Measurements from ENCODE around the gene HTT-AS. TPM values are rescaled to one million over a fixed set of nuclear protein-coding genes. Genes with fewer than 3 reads are reported as not detected.

HTT-AS gene
- total RNA-seq, 1 donor from 2014 or later = not detected

GRCh38 chr4:3119464-3119863, 45.1 kb upstream of the HTT-AS start:
- H3K27me3 Mint-ChIP-seq (ENCODE audit: low read depth) = no peaks in the 10 kb centered on the region
- peaks cover 21% of the 10 kb centered on the region for H3K4me1 Mint-ChIP-seq
- H3K27ac Mint-ChIP-seq = no peak overlapping the region
- DNase-seq (ENCODE audit: low spot score in 2 of 2, unreplicated experiment in 2 of 2) = no peak
- no peak for TF ChIP-seq CTCF (IDR thresholded peaks at IDR 0.05; ENCODE audit: unreplicated experiment)
- H3K4me3 Mint-ChIP-seq = no peak overlapping the region
- peaks cover 31% of the 10 kb centered on the region for H3K36me3 Mint-ChIP-seq
- H3K9me3 Mint-ChIP-seq = no peaks in the 10 kb centered on the region

DNA sequence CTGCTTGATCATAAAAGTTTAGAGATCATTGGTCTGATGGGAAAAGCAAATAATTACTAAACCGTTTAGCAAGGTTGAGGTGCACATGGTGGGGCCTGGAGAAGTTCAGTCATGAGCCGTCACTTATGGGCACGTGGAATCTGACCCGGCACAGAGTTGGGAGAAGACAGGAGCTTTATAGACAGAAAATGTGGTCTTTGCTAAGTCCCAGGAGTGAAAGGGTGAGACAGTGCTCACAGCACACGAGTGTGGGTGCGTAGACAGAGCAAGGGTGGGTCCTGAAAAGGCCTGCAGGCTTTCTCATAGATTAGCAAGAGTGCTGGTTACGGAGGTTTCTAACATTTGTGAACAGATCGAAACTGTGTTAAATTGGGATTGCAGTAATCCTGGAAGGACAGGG, 44.0 kb upstream of the HTT-AS start:
- Mint-ChIP-seq H3K4me3 (no peak overlapping the region), H3K4me1 (peaks cover 13% of the 10 kb centered on the region), H3K27me3 (ENCODE audit: low read depth) (no peaks in the 10 kb centered on the region), H3K27ac (no peak overlapping the region), H3K36me3 (peaks cover 31% of the 10 kb centered on the region), H3K9me3 (no peaks in the 10 kb centered on the region)
- no peak for DNase-seq (ENCODE audit: low spot score in 2 of 2, unreplicated experiment in 2 of 2)
- no peak for TF ChIP-seq CTCF (IDR thresholded peaks at IDR 0.05; ENCODE audit: unreplicated experiment)

DNA sequence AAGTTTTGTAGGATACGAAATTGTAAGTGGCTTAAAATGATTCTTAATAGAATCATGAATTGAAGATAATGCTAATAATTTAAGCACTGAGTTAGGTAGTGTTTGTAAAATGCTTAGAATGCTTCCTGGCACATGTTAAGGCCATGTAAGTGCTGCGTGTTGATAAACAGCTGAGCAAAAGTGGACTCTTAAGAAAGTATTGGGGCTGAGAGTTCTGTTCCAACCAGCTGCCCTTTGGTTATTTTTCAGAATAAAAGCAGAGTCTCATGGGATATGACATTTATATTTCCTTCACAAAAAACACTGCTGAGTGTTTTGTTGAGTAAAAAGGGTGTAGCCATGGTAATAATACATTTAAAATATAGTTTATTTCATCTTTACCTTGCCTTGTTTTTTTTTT, 42.6 kb upstream of the HTT-AS start:
- no peak overlapping the region for H3K27ac Mint-ChIP-seq
- no peaks in the 10 kb centered on the region for H3K27me3 Mint-ChIP-seq (ENCODE audit: low read depth)
- H3K4me3 Mint-ChIP-seq = no peak overlapping the region
- H3K9me3 Mint-ChIP-seq = no peaks in the 10 kb centered on the region
- no peak for TF ChIP-seq CTCF (IDR thresholded peaks at IDR 0.05; ENCODE audit: unreplicated experiment)
- DNase-seq (ENCODE audit: low spot score in 2 of 2, unreplicated experiment in 2 of 2) = no peak
- H3K4me1 Mint-ChIP-seq = peaks cover 2% of the 10 kb centered on the region
- peaks cover 33% of the 10 kb centered on the region for H3K36me3 Mint-ChIP-seq

GRCh38 chr4:3115637-3116270, 41.4 kb upstream of the HTT-AS start:
- Mint-ChIP-seq H3K4me3 (no peak overlapping the region), H3K9me3 (no peaks in the 10 kb centered on the region), H3K27me3 (ENCODE audit: low read depth) (no peaks in the 10 kb centered on the region), H3K27ac (no peak overlapping the region), H3K4me1 (no peaks in the 10 kb centered on the region), H3K36me3 (peaks cover 38% of the 10 kb centered on the region)
- no peak for DNase-seq (ENCODE audit: low spot score in 2 of 2, unreplicated experiment in 2 of 2)
- TF ChIP-seq CTCF (IDR thresholded peaks at IDR 0.05; ENCODE audit: unreplicated experiment) = no peak

- DNase-seq (ENCODE audit: low spot score in 2 of 2, unreplicated experiment in 2 of 2) = no peak
- Mint-ChIP-seq H3K4me3 (no peak overlapping the region), H3K27ac (no peak overlapping the region), H3K9me3 (no peaks in the 10 kb centered on the region), H3K27me3 (ENCODE audit: low read depth) (no peaks in the 10 kb centered on the region), H3K36me3 (peaks cover 44% of the 10 kb centered on the region), H3K4me1 (no peaks in the 10 kb centered on the region)
- no peak for TF ChIP-seq CTCF (IDR thresholded peaks at IDR 0.05; ENCODE audit: unreplicated experiment)
These were observed 40.0 kb upstream of the HTT-AS start for GRCh38 chr4:3114377-3114776.

Data from mesothelial cell of epicardium (in vitro differentiated cells).